Measurements from ENCODE around the gene VPS37C.
A peak's percentile ranks its signal among the peaks of the same experiment; 100 is the strongest.
"Not testable (repeated sequence)": the region's sequence is repeated elsewhere in the genome, so short reads cannot be mapped to it uniquely, and the experiment has no call there.

The VPS37C gene

DNA sequence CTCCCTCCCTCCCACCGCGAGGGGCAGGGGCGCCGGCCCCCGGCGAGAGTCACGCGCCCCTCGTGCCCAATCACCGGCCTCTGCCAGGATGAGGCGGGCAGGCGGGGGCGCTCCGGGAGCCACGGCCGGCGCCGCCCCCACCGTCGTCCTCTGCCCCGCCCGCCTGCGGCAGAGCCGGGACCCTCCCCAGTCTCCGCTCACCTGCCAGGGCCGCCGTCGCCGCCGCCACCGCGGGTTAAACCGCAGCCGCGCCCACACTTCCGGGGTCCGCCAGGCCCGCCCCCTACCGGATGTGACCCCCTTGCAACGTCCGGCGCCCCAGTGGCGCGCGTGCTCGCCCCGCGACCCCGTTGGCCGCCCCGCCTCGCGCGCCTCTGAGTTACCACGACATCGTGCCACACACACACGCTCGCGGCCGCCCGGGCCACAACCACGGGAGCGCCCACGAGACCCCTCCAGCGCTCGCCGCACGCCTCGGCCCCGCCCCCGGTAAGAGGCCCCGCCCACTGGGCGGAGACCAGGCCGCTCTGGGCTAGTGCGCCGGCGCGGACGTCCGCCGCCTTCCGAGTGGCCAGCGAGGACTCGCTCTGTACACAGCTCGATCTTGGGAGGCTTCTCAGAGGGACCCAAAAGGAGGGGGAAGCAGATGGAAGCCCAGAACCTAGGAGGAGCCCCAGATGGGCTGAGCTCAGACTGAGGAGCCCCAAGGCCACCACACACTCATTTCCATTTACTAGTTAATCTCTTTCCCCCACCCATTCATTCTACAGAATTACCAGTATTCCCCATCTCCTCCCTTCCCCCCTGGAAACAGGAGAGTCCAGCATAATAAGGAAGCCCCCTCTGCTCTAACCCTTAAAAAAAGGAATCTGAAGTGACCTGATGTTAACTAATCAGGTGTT, at the start of gene VPS37C:
TSS of gene VPS37C (minus strand) at position 237 of the 902 bp plus-strand sequence. CDS start 22,597 bp downstream, outside the sequence.
- in situ Hi-C loops (cut with HindIII; ENCODE audit: low pct_ligation_motif_present, low pct_unique_long_range_greater_than_20kb, low sequenced_read_pairs): no loop called here
- peak; percentile 83 for DNase-seq

DNA sequence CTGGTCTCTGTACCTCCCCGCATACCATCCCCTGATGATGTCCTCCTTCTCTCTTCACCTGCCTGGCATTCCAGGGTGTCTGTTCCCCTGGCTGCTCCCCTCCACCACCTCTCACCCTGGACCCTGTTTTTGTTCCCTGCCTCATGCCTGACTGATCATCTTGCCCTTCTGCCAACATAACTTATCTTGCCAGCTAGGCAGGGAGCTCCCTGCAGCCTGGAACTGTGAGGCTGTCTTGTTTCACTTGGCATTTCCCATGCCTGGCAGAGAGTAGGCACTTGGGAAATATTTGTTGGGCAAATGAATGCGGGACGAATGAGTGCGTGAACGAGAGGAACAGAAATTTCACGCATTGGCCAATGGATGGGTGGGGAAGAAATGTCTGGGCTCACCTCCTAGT, 49.4 kb upstream of the VPS37C start:
- DNase-seq; in situ Hi-C loops (cut with HindIII; ENCODE audit: low pct_ligation_motif_present, low pct_unique_long_range_greater_than_20kb, low sequenced_read_pairs): not testable (repeated sequence)

DNA sequence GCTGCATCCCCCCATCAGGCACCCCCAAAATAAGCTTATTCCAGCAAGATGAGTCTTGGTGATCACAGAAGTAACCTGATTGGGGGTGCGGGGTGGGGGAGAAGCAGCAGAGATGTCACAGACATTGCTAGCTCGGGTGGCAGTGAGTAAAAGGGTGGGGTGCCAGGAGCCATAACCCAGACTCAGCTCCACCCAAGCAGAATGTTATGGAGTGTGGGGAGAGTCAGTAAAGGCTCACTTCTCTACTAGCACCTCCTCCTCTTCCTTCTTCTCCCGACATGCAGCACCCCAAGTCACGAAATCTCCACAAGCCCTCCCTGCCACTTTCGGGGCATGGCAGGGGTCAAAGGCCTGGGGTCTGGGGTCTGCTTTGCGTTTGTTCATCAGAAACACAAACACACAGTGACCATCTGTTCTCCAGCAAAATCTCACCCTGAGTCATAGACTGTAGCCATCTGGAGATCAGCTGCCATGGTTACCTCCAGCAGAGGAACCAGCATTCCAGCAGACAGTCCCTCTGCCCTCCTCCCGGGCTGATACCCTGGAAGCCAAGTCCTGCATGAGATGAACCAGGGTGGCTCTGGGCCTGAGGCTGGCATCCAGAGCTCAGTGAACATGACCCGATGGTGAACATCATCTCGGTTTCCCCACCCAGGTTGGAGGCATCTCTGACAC, 46.5 kb upstream of the VPS37C start:
- DNase-seq; in situ Hi-C loops (cut with HindIII; ENCODE audit: low pct_ligation_motif_present, low pct_unique_long_range_greater_than_20kb, low sequenced_read_pairs): not testable (repeated sequence)

DNA sequence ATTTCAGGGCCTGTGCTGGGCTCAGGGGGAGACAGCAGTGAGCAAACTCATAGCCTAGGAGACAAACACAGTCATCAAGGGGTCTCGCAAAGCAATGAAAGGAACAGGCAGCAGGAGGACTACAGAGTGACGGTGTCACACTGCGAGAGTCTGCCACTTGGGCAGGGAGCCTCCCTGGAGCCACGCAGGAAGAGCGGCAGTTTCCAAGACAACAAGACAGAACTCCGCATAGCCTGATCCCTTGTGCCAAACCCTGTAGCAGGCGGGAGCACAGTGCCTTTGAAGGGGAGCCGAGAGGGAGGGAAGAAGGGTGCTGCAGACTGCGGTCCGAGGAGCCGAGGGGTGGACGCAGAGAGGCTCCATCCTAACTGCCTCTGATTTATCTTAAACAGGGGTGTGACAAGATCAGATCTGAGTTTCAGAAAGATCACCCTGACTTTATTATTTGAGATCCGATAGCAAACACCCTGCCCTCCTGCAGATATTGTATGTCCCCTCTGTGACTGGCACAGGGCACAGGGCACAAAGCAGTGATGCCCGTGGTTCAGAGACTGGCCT, 43.4 kb upstream of the VPS37C start:
- DNase-seq; in situ Hi-C loops (cut with HindIII; ENCODE audit: low pct_ligation_motif_present, low pct_unique_long_range_greater_than_20kb, low sequenced_read_pairs): not testable (repeated sequence)

DNA sequence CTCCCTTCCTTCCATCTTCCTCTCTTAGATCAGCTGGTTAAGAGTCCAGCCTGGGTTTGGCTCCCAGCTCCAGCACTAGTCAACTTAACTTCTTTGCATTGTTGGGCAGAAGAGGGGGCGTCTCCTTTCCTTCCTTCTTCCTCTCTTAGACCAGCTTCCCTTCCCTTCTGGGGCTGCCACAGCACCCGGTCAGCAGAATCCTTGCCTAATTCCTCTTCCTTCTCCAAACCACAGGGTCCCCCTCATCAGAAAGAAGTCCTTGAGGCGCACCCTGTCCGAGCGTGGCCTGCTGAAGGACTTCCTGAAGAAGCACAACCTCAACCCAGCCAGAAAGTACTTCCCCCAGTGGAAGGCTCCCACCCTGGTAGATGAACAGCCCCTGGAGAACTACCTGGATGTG, 42.6 kb upstream of the VPS37C start:
- in situ Hi-C loops (cut with HindIII; ENCODE audit: low pct_ligation_motif_present, low pct_unique_long_range_greater_than_20kb, low sequenced_read_pairs): not testable (repeated sequence)

DNA sequence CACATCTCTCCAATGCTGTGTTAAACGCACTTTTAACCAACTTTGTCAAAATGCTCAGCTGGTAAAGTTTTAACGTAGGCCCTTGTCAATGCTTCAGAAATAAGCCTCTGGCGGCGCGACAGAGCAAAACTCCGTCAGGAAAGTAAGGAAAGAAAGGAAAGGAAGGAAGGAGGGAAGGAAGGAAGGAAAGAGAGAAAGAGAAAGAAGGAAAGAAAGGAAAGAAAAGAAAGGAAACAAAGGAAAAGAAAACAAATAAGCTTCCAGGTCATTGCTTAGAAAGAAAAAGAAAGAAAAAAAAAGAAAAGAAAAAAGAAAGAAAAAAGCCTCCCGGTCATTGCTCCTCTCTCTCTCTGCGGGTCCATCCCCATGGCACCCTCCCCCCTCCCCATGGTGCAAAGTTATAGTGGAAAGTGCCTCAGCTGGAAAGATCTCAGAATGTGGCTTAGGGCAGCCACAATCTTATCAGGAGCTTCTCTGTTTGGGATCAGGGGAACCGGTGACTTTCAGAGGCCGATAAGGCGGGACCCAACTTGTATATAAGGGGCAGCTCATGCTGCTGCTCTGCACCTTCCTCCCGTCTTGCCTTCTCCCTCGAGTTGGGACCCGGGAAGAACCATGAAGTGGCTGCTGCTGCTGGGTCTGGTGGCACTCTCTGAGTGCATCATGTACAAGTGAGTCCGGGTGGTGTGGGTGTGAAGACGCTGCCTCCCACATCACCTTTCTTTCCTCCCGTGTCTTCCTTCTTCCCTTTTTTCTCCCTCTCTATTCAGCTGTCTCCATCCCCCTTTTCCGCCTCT, 41.9 kb upstream of the VPS37C start, which contains the start of gene PGA3:
TSS of gene PGA3 (plus strand) at position 566 of the 797 bp plus-strand sequence. CDS start at position 616, 50 bp downstream.
- in situ Hi-C loops (cut with HindIII; ENCODE audit: low pct_ligation_motif_present, low pct_unique_long_range_greater_than_20kb, low sequenced_read_pairs); DNase-seq: not testable (repeated sequence)

More for the DNA sequence above, 42.6 kb upstream of the VPS37C start:
- DNase-seq: not testable (repeated sequence)

DNA sequence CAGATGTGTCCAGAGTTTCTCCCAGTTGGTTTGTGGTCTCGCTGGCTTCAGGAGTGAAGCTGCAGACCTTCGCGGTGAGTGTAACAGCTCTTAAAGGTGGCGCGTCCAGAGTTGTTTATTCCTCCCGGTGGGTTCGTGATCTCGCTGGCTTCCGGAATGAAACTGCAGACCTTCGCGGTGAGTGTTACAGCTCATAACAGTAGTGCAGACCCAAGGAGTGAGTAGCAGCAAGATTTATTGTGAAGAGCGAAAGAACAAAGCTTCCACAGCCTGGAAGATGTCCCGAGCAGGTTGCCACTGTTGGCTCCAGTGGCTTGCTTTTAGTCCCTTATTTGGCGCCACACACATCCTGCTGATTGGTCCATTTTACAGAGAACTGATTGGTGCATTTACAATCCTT, 40.2 kb upstream of the VPS37C start:
- in situ Hi-C loops (cut with HindIII; ENCODE audit: low pct_ligation_motif_present, low pct_unique_long_range_greater_than_20kb, low sequenced_read_pairs): no loop called here

DNA sequence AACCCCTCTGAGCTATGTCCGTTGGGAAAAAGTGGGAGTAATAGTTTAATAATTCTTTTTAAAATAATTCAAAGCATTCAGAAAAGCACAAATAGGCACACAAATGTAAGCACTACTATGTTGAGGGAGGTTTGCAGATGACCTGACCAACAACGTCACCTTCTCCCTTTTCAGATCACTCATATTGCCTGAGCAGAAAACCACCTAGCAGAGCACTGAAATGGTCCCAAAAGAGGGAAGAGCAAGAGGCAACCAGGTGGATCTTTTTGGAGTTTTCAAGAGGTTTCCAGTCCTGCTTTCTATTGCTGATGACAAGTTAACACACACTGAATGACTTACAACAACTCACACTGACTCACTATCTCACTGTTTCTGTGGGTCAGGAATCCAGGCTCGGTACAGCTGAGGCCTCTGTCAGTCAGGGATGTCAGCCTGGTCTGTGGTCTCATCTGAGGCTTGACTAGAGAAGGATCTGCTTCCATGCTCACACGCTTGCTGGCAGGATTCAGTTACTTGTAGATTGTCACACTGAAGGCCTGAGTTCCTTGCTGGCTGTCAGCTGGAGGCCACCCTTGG, 37.8 kb upstream of the VPS37C start:
- in situ Hi-C loops (cut with HindIII; ENCODE audit: low pct_ligation_motif_present, low pct_unique_long_range_greater_than_20kb, low sequenced_read_pairs): no loop called here

More for the DNA sequence above, 40.2 kb upstream of the VPS37C start:
- no peak for DNase-seq

DNA sequence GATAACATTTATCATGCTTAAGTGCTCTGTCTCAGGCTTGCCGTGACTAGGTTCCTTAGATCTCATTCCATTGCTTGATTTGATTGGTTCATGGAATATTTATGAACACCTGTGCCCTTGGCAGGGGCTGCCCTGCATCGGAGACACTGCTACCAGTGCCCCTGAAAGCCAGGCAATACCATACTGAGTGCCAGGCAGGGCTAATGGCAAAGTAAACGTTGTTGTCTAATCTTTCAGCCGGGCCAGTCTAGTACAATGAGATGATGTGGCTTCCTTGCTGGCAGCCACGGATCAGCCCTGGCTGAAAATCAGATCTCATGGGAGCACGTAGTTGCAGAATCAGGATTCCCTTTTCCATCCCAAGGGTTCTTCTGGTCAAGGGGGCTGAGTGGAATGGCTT, 37.1 kb upstream of the VPS37C start:
- DNase-seq: no peak
- in situ Hi-C loops (cut with HindIII; ENCODE audit: low pct_ligation_motif_present, low pct_unique_long_range_greater_than_20kb, low sequenced_read_pairs): no loop called here

More for the DNA sequence above, 37.8 kb upstream of the VPS37C start:
- DNase-seq: no peak

DNA sequence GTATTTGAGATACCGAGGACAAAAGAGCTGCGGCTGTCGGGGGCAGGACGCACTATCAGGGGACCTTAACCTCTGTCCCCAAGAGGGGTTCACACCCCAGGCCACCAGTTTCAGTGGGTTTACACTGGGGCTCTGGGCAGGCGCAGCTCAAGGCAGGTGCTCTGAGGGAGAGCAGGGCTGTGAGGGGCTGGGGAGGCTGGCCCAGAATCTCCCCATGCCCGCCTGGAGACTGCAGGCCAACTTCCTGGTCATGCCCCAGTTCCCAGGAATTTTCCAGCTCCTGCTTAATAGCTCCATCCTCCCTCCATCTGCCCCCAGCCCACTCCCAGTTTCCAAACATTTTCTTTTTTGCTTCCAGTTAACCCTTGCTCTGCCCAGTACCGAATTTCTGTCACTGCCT, 34.5 kb upstream of the VPS37C start:
- in situ Hi-C loops (cut with HindIII; ENCODE audit: low pct_ligation_motif_present, low pct_unique_long_range_greater_than_20kb, low sequenced_read_pairs): no loop called here
- peak; percentile 18 for DNase-seq

DNA sequence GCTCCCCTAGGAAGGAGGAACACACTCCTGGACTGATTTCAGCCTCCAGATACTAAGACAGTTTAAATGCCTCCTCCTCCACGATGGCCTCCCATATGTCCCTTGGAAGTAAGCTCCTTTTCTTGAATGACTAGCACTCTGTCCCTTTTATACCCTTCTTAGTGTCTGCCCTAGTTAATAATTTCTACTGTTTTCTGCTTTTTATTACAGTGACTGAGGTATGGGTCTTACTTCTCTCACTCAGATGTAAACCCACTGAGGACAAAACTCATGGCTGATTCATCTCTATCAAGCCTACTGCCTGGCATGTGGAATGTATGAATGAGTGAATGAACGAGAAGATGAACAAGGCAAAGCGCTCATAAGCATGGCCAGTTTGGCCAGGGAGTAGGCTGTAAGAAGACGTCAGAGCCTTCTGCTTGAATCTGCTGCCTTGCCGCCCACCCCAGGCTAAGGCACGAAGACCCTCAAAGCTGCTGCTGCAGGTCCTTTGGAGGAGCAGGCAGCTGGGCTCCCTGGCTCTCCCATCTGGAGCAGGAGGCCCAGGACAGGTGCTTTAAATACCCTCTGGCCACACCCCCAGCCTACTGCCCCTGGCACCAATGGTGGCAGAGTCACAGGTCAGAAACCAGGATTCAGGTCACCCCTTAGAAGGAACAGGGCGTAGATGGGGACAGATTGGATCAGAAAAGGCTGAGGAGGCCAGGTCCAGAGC, 33.9 kb upstream of the VPS37C start:
- in situ Hi-C loops (cut with HindIII; ENCODE audit: low pct_ligation_motif_present, low pct_unique_long_range_greater_than_20kb, low sequenced_read_pairs): no loop called here
- DNase-seq: no peak

DNA sequence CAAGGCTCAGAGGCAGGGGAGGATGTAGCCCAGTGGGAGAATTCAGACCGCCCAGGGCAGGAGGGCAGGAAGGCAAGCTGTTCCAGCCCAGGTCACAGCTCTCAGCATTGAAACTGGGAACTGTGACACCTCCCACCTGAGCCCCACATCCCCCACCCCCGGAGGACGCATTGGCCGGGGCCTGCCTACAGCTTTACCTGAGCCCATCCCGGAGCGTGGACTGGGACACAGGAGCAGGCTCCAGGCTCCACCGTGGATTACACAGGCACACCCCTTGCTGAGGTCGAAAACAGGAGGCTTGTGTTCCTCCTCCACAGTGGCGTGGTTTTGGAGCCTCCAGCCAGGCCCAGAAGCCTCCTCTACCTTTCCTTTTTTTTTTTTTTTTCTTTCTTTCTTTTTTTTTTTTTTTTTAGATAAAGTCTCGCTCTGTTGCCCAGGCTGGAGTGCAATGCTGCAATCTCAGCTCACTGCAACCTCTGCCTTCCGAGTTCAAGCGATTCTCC, 33.0 kb upstream of the VPS37C start:
- DNase-seq: no peak
- in situ Hi-C loops (cut with HindIII; ENCODE audit: low pct_ligation_motif_present, low pct_unique_long_range_greater_than_20kb, low sequenced_read_pairs): no loop called here

DNA sequence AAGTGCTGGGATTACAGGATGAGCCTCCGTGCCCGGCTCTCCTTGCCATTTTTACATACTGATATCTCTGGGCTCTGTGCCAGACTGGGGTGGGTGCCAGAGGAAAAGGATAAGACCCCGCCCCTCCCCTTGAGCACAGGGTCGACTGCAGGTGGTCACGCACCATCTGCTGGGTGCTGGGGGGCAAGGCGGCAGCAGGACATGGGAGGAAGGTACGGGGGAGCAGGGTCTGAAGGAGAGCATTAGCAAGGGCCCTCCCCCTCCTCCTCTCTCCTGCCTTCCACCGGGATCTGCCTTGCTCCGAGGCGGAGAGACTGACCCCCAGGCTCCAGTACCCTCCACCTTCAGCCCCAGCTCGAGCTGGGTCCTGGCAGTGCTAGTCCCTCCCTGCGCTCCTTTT, 32.4 kb upstream of the VPS37C start:
- DNase-seq: no peak
- in situ Hi-C loops (cut with HindIII; ENCODE audit: low pct_ligation_motif_present, low pct_unique_long_range_greater_than_20kb, low sequenced_read_pairs): no loop called here

DNA sequence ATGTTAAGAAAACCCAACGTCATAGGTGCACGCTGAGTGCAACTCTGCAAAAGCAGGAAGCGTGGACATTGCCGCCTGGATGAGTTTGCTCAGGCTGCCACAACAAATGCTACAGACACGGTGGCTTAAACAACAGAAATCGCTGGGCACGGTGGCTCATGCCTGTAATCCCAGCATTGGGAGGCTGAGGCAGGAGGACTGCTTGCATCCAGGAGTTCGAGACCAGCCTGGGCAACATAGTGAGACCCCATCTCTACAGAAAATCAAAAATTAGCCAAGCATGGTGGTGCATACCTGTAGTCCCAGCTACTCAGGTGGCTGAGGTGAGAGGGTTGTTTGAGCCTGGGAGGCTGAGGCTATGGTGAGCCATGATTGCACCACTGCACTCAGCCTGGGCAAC, 28.7 kb upstream of the VPS37C start:
- in situ Hi-C loops (cut with HindIII; ENCODE audit: low pct_ligation_motif_present, low pct_unique_long_range_greater_than_20kb, low sequenced_read_pairs): no loop called here

DNA sequence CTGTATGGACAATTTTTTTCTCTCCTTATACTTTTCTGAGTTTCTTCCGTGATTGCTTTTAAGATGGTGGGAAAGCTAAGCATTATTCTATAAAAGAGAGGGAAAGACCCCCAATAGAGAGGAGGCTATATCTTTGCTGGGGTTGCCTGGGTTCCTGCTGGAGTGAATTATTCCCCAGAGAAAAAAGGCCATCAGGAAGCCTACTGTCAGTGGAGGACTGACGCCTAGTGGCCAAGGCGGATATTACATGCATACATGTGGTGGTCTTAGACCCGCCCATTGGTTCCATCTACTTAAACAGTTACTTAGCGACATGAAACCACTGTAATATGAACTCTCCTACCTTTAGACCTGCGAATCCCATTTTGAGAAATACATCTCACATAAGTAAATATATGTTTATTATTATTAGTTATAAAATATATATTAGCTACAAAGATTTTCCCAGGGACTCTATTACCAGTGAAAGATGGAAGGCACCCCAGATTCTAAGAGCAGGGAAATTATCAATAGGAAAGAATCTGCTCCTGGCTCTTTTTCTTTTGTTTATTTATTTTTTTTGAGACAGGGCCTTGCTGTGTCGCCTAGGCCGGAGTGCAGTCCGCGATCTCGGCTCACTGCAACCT, 26.4 kb upstream of the VPS37C start:
- peak; percentile 74 for DNase-seq
- in situ Hi-C loops (cut with HindIII; ENCODE audit: low pct_ligation_motif_present, low pct_unique_long_range_greater_than_20kb, low sequenced_read_pairs): no loop called here

More for the DNA sequence above, 28.7 kb upstream of the VPS37C start:
- no peak for DNase-seq

DNA sequence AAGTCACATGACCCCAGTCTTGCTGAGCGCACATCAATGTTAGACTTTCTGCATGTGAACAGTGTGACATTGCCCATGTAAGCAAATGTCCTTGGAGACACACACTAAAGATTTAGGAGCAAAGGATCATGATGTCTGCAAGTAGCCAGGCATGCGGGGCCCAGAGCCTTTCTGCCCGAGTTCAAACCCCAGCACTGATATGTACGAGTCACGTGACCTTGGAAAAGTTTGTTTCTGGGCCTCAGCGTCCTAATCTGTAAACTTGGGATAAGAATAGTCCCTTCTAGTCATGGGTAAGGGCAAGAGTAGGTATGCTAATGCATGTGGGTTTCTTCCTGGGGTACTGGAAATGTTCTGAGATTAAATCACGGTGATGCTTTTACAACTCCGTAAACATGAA, 25.3 kb upstream of the VPS37C start:
- in situ Hi-C loops (cut with HindIII; ENCODE audit: low pct_ligation_motif_present, low pct_unique_long_range_greater_than_20kb, low sequenced_read_pairs): no loop called here
- DNase-seq: no peak

DNA sequence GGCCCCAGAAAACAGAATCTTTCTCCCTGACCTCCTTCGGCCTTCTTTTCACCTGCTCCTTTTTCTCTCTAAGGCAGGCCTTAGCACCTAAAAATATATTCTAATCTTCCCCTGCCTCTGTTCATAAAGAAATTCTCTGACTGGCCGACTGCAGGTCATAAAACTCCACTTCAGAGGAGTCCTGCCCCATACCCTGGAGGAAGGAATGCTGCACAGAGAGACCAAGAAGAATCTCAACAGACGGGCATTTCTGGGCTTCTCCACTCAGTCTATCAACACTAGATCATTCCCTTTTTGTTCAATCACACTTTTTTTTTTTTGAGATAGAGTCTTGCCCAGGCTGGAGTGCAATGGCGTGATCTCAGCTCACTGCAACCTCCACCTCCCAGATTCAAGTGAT, 22.4 kb upstream of the VPS37C start:
- DNase-seq: no peak
- in situ Hi-C loops (cut with HindIII; ENCODE audit: low pct_ligation_motif_present, low pct_unique_long_range_greater_than_20kb, low sequenced_read_pairs): no loop called here
